CD4-positive, alpha-beta T cell treated with Interleukin-10 for 1 hour (primary cell): ENCODE data around the gene KLHL1.

ENCODE experiments used
- DNase-seq: peaks from one replicate; pipeline ENCODE4 v3.0.0-alpha.2; 2020

The KLHL1 gene

DNA sequence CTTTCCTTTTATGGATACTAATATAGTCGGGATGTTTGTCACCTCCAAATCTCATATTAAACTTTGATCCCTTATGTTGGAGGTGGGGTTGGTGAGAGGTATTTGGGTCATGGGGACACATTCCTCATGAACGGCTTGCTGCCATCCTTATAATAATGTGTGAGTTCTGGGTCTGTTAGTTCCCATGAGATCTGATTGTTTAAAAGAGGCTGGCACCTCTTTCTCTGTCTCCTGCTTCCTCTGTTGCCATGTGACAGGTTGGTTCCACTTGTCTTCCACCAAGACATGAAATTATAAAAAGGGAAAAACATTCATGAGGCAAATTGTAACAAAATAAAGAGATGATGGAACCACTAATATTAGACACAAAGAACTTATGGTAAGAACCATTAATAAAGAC lies 108.4 kb downstream of the KLHL1 start:
- no peak for DNase-seq

GRCh38 chr13:69997061-69997460 lies 111.2 kb downstream of the KLHL1 start:
- no peak for DNase-seq

DNA sequence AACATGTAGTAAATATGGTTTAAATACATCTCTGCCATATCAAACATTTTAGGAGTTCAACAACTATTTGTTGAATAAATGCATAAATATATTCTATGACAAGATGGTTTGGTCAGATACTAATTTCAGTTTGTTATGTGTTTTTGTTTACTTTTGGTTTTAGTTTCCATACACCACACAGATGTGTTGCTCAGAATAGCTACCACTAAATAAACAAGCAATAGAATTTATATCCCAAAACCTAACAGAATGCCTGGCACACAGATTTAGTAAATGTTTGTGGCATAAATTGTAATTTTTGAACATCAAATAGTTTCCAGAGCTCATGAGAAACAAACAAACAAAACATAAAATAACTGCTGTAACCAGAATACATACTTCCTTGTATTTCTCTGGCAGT lies 127.5 kb downstream of the KLHL1 start:
- DNase-seq: no peak

GRCh38 chr13:69975496-69975895 lies 132.8 kb downstream of the KLHL1 start:
- no peak for DNase-seq

GRCh38 chr13:69970520-69970919 lies 137.7 kb downstream of the KLHL1 start:
- no peak for DNase-seq

- no peak for DNase-seq
Measured at GRCh38 chr13:69959046-69959445, 149.2 kb downstream of the KLHL1 start.

DNA sequence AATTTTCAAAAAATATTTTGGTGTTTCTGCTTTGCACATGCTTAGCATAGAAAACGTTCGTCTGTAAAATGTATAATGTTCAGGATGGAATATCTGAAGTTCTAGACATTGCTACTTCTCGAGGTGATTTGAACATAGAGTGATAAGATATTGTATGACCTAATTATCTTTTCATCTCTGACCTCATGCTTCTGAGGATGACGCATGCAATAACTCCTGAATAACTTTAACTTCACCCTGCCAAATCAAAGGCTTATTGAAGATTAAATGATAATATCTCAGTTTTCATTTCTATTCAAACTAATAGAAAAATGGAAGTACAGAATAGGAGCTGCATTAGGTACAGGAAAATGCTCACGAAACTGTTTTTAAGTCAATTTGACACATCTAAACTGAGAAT lies 151.4 kb downstream of the KLHL1 start:
- DNase-seq: no peak

DNA sequence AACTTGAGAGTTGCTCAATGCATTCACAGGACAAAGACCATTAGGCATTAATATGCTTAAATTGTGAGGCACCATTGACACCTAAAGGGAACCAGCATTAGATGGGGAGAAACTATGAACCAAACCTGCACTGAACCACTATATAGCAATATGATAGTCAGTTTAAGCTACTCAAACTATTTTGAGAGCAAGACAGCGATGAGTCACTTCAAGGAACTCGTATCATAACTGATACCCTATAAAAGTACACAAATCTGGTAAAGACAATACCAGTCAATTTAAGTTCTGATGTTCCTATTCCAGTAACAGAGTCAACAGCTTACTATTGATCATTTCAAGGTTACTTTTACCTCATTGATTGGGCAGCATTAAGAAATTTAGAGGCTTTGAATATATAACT lies 151.9 kb downstream of the KLHL1 start:
- DNase-seq: no peak

GRCh38 chr13:69955271-69955670 lies 153.0 kb downstream of the KLHL1 start:
- no peak for DNase-seq

DNA sequence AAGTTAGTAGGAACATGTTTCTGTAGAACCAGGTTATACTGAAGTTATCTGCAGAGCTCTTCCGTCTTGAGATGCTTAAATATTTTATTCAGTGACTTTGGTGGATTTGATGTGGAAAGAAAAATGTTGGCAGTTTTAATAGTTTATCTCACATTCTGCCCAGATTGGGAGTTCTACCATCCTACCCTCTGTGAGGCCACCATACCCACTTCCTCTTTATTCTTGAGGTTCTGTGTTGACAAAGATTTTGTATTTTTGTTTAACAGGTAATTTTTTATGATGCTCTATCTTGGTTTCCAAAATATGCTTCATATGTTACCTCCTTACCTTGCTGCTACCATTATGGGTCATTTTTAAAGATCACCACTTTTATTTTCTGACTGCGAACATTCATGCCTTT lies 156.8 kb downstream of the KLHL1 start:
- no peak for DNase-seq

GRCh38 chr13:69950160-69950559 lies 158.1 kb downstream of the KLHL1 start:
- DNase-seq: no peak

GRCh38 chr13:69948016-69948415 lies 160.2 kb downstream of the KLHL1 start:
- no peak for DNase-seq

GRCh38 chr13:69947582-69947981 lies 160.7 kb downstream of the KLHL1 start:
- no peak for DNase-seq

GRCh38 chr13:69946511-69946910 lies 161.7 kb downstream of the KLHL1 start:
- no peak for DNase-seq

DNA sequence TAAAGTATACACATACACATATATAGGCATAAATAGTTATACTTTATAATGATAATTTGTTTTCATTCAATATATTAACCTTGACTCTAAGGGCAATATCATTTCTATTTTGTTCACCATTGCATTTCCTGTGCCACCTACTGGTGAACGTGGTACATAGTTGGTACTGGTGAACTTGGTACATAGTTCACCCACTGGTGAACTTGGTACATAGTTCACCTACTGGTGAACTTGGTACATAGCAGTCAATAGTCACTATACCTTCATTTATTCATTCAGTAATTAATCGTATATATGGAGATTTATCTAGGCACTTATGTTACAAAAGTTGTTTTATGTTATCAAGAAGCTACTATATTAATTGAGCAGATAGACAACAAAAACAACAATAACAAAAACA lies 173.2 kb downstream of the KLHL1 start:
- no peak for DNase-seq

DNA sequence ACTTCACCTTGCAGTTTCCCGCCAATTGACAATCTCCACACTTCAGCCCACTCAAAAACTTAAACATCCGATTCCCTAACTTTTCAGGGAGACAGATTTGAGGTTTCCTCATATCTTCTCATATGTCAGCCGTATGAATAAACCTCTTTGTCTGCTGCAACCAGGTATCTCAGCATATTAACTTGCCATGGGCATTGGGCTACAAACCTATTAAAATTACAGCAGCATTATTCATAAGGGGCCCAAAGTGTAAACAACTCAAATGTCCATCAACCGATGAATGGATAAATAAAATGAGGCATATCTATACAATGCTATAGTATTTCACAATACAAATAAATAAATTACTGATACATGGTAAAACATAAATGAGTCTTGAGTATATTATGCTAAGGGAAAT lies 180.0 kb downstream of the KLHL1 start:
- no peak for DNase-seq

DNA sequence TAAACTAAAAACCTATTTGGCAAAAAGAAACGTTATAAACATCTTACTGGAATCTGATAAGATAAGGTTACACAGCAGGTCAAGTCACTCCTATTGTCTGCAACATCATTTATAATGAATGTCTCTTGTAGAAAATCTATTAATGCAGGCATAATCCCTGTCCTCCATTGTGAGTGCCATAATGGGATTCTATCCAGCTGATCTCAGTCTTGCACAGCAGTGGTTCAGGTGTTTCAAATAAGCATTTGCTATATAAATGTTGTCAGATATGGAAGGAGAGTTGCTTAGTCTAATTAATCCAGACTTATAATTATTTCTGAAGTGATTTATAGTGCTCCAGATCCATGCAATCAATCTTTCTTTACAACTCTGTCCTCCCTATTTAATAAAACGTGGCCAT lies 187.1 kb downstream of the KLHL1 start:
- DNase-seq: no peak

GRCh38 chr13:69912630-69913029 lies 195.6 kb downstream of the KLHL1 start:
- DNase-seq: no peak

GRCh38 chr13:69910800-69911199 lies 197.5 kb downstream of the KLHL1 start:
- DNase-seq: no peak

GRCh38 chr13:69904784-69905183 lies 203.5 kb downstream of the KLHL1 start:
- no peak for DNase-seq

DNA sequence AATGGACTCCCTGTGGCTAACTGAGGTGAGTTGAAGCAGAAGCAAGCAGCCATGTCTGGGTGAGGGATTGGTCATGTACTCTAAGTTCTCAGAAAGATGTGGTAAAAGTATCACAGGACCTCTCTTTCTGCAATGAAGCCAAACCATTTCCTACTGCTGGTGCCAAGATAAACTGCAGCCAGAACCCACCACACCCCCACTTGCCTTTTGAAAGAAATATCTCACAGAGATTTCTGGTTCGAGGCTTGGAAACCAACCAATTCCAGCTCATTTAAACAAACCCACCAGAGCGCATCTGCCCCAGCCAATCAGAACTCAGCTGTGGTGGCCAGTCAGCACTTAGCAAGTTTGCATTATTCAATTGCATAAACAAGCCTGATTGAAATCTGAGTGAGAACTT lies 205.2 kb downstream of the KLHL1 start:
- no peak for DNase-seq

DNA sequence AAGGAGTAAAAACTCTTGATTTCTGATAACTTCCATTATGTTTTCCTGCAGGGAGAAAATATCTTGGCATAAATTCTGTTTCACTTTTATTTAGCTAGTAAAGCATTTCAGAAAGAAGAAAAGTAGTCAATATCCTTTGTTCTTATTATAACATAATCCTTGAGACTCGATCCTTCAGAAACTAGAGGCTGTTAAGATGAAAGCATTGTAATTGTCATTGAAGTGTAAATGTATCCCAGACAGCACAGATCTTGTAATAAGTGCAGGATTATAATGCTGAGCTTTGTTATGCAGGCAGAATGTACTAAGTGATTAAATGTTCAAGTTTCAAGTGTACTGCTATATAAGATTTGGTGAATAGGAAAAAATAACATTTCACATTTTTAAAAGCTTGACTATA lies 225.8 kb downstream of the KLHL1 start:
- DNase-seq: no peak

- DNase-seq: no peak
Measured at GRCh38 chr13:69879936-69880335, 228.3 kb downstream of the KLHL1 start.

GRCh38 chr13:69872321-69873047 lies 235.8 kb downstream of the KLHL1 start:
- DNase-seq: no peak

- no peak for DNase-seq
Measured at GRCh38 chr13:69866555-69866954, 241.7 kb downstream of the KLHL1 start.
